HS-27A (cell line): ENCODE data around the gene ITGB2.

Experiments used
- DNase-seq: peaks from one replicate; pipeline ENCODE4 v3.0.0-alpha.2; 2012; ENCODE audit warnings: low read depth, missing footprints

Gene ITGB2

DNA sequence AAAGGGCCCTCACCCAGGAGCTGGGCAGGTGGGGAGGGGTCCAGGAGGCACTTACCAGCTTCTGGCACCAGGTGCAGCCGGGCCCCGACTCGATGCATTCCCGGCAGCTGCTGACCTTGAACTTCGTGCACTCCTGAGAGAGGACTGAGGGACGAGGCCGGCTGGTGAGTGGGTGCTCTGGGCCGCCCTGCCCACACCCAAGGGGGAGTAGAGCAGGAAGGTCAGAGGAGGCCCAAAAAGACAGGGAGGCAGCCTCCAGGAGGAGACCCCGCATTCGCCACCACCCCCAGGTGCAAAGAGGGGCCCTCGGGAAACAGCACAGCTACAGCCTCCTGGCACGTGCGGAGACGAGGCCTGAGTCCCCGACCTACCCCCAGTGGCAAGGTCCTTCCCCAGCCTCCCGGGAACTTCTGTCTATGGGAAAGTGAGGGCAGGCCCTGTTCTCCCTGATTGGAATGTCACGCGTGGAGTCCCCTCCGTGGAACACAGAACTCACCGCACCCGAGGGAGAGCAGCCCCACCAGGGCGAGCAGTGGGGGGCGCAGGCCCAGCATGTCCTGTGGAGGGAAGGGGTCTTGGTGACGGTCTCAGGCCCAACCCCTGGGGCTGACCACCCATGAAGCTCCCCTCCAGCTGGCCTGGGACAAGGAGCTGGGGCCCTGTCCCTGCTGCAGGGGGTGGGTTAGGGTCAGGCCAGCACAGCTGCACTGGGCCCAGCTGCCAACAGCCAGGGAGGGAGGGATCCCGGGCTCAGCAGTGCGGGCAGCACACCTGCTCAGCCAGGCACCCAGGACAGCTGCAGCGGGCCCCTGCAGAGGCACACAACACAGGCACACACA, 10.3 kb downstream of the ITGB2 start:
- DNase-seq: no peak

DNA sequence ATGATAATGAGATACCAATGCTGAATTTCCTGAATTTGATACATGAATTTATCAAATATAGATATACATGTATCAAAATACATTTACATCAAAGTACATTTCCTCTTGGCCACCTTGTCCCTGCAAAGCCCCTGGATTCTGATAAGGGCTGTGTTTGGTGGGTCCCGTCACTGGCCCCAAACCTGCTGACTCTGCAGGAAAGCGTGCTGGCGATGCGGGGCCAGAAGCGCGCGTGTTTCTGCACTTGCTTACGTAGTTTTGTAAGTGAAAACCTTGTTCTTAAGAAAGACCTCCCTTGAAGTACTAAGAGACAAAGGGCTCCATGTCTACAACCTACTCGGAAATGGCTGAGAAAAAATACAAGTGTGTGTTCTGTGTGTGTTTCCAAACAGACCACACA, 11.0 kb downstream of the ITGB2 start:
- no peak for DNase-seq

DNA sequence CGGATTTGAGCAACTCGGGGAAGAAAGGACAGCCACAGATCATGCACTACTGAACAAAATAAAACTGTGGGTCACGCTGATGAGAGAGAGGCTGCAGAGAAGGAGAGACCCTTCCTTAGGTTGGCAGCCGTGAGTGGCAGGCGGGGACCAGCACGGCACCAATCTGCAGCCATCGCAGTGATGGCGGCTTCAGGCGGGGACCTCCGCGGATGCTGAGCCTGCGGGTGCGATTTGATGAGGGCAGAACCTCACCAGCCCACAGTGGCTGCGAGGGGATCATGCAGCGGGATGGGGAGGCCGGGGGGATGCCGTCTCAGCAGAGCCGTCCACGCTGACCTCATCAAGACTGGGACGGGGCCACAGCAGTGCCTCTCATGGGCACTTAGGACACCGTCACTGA, 11.8 kb downstream of the ITGB2 start:
- no peak for DNase-seq

DNA sequence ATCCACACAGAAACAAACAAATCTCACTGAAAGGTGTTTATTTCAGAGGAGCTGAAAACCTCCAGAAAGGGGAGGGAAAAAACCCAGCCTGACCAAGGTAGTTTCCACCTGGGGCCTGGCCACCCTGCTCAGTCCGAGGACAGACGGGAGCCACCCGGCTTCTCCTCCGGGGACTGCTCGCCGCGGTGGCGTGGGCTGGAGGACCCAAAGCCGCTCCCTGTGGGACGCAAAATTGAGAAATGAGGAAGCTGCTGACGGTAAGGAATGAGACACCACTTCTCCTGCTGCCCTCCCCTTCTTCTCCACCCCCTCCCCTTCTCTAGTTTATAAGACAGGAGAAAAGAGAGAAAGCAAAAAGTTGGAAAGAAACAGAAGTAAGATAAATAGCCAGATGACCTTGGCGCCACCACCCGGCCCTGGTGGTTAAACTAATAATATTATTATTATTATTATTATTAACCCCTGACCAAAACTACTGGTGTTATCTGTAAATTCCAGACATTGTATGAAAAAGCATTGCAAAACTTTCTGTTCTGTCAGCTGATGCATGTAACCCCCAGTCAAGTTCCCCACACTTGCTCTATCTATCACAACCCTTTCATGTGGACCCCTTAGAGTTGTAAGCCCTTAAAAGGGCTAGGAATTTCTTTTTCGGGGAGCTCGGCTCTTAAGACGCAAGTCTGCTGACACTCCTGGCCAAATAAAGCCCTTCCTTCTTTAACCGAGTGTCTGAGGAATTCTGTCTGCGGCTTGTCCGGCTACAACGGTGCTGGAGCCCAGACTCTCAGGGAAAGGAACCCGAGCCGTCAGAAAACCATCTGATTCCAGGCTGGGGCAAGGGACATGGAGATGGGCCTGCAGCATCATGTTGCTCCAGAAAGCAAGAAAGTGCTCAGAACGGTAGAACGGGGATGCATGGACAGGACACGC, 12.5 kb downstream of the ITGB2 start:
- no peak for DNase-seq

DNA sequence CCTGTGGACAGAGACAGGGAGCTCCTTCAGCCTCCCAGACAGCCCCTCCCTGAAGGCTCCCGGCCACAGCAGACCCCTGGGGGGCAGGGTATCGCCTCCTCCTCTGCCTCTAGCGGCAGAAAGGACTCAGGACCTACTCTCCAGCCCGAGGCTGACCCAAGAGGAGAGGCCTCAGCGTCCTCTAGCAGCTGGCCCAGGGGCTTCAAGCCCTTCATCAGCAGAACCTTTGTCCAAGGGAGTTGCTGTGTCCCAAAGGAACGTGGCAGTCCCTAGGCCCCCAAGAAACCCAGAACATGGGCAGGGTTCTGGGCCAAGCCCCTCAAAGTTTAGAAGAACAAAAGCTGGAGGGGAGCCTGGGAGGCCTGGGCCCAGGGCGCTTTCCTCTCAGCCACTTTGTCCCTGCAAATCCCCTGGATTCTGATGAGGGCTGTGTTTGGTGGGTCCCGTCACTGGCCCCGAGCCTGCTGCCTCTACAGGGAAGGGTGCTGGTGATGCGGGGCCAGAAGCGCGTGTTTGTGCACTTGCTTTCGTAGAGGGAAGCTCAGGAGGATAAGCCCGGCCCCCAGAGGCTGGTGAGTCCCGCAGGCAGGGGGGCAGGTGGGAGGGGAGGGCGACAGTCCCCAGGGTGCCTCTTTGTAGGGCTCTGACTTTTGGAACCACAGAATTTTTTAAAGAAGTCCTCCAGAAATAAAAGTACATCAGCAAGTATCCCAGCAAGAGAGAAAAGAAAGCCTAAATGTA, 13.3 kb downstream of the ITGB2 start:
- no peak for DNase-seq

DNA sequence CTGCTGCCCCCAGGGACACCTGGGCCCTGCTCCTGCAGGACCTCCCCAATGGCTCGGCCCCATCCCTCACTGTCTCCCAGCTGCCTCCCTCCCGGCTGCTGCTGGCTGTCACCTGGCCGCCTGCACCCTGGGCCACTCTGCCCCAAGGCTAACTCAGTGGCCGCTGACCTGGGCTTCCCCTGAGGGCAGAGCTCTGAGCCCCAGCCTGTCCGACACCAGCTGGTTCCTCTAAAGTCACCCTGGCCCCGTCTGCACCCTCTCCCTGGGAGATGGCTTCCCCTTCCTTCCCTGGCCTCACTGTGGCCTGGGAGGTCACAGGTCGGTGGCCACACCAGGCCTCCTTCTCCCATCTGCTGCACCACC, 15.0 kb downstream of the ITGB2 start:
- DNase-seq: no peak

DNA sequence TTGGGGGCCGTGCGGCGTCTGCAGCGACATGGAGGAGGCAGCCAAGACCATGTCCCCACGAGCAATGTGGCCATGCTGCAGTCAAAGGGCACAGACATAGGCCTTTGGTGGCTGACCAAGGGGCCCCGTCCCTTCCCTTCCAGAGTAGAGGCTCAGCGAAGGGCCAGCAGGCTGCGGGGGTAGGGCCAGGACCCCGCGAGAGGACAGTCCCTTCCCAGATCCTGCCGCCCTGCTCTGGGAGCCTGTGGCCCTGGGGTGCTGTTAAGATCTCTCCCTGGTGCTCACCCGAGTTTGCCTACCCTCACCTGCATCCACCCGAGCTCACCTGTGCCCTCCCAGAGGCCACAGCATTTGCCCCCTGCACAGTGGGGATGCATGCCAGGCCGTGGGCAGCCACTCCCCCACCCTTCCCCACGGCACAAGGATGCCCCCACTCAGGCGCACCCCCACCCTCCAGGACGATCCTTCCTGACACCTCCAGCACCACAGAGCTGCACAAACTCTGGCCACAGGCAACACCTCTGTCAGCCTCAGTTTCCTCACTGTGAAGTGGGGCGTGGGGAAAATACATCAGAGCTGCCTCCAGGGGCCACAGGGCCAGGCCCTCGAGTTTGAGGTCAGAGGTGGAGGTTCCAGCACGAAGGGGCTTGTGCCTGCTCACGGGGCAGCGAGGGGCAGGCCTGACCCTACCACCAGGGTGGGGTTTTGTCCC, 15.5 kb downstream of the ITGB2 start:
- DNase-seq: no peak

DNA sequence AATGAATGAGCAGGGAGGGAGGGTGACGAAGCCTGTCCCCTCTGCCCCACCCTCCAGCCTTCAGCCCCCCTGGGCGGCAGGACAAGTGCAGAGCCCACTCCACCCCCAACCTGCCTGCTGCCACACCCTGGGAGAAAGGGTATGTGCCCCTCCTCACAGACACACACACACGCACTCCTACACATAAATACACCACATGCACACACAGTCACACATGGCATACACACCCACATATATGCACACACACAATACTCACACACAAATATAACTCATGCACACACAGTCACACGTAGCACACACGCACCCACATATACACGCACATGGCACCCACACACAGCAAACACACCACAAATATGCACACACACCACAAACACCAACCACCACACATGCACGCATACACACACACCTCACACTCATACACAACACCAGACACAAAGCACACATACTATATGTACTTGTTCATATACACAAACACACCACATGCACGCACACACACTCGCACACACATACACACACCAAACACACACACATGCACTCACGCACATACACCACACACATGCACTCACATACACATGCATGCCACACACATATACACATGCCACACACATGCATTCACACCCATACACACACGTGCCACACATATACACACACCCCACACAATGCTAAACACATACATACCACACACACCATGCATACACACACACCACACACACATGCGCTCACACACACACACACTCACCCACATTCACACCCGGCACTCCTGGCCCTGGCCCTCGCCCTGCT, 16.4 kb downstream of the ITGB2 start:
- no peak for DNase-seq

DNA sequence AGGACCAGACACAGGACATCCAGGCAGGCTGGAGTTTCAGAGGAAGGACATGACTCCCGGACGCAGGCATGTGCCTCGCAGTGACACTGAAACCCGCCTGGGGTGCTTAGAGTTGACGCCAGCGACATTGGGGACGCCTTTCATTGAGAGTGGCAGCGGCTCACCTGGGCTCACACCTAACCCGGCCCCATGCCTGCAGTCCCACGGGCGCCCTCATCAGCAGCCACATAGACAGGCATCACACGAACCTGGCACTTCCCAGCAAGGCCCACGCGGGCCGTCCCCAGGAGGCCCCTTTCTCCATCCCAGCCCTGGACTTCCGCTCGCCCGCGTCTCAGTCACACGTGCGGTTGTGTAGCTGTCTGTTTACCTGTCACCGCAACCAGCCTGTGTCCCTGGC, 17.0 kb downstream of the ITGB2 start:
- DNase-seq: no peak

DNA sequence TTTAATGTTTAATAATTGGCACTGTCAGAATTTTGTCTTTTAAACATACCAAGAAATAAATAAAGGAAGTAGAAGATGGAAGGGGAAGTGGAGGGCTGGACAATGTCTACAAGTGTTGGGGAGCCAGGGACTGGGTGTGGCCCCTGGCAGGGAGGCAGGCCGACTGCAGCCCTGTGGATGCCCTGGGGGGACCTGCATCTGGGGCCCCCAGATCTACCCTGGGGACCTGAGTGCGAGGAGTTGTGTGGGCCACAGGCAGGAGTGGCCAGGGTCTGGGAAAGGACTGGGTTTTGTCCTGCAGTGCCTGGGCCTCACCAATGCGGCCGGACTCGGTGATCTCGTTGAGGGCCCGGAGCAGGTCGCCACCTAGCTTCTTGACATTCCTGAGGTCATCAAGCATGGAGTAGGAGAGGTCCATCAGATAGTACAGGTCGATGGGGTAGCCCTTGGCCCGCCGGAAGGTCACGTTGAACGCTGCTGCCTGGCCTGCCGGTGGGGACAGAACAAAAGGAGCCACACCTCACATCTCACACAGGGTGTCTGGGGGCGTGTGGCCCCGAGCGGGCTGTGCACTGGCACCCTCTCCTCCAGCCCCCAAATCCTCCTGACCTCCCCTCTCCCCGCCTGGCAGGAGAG, 17.5 kb downstream of the ITGB2 start:
- no peak for DNase-seq

DNA sequence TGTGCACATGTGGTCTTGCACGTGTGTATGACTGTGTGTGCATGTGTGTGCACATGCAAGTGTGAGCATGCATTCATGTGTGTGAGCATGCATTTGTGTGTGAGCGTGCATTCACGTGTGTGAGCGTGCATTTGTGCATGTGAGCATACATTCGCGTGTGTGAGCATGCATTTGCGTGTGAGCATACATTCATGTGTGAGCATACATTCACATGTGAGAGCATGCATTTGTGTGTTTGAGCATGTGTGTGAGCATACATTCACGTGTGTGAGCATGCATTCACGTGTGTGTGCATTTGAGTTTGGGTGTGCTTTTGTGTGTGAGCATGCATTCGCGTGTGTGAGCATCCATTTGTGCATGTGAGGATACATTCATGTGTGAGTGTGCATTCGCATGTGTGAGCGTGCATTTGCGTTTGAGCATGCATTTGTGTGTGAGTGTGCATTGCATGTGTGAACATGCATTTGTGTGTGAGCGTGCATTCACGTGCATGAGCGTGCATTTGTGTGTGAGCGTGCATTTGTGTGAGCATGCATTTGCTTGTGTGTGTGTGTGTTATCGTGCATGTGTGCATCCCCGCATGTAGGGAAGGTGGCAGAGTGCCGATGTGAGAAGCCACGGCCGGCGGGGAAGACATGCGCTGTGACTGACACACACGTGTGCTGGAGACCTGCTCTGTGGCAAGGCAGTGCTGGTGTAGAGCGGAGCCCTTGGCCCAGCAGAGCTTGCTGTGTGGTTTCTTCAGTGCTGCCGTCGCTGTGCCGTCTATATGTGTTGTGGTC, 18.2 kb downstream of the ITGB2 start:
- DNase-seq: no peak

DNA sequence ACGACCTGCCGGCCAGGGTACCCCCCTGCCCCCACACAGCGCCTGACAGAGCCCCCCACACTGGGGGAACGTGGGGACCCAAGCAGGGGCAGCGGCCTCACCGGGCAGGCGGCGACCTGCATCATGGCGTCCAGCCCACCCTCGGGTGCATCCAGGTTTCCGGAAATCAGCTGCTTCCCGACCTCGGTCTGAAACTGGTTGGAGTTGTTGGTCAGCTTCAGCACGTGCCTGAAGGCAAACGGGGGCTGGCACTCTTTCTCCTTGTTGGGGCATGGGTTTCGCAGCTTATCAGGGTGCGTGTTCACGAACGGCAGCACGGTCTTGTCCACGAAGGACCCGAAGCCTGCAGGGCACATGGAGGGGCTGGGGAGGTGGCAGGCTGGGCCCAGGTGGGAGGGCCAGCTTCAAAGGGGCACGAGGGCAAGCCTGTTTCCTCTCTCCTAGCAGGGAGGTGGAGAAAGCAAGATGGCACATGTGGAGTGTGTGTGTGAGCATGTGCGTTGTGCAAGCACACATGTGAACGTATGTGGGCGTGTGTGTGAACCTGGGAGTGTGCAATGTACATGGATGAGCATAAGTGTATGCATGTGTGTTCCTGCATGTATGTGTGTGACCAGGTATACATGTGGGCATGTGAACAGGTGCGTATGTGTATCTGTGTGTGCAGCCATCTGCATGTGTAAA, 19.2 kb downstream of the ITGB2 start:
- DNase-seq: no peak

DNA sequence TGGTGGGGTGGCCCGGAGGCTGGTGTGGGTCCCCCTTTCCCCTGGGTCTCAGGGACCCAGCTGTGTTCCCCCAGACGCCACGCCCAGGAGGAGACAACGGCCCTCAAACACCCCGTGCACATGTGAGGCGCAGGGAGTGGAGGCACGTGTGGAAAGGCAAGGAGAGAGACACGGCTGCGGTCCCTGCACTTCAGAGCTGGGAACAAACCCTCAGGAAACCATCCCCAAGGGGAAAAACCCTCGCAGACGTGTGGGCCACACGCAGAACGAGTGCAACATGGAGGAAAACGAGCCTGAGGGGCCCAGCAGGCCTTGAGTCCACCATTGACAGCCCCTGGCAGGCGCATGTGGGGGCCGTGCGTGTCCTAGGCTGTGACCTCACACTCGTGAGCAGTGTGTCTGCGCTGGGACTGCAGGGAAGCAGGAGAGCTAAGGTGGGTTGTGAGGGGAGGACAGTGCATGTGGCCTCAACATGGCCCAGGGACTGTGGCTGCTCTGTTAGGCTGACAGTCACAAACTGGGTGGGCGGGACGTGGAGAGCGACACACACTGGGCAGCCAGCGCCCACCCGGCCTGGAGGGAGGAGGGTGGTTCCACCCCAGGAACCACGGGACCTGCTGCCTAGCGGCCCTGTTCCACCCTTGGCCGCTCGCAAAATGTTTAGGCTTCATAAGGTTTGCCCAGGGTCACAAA, 20.0 kb downstream of the ITGB2 start:
- DNase-seq: no peak

DNA sequence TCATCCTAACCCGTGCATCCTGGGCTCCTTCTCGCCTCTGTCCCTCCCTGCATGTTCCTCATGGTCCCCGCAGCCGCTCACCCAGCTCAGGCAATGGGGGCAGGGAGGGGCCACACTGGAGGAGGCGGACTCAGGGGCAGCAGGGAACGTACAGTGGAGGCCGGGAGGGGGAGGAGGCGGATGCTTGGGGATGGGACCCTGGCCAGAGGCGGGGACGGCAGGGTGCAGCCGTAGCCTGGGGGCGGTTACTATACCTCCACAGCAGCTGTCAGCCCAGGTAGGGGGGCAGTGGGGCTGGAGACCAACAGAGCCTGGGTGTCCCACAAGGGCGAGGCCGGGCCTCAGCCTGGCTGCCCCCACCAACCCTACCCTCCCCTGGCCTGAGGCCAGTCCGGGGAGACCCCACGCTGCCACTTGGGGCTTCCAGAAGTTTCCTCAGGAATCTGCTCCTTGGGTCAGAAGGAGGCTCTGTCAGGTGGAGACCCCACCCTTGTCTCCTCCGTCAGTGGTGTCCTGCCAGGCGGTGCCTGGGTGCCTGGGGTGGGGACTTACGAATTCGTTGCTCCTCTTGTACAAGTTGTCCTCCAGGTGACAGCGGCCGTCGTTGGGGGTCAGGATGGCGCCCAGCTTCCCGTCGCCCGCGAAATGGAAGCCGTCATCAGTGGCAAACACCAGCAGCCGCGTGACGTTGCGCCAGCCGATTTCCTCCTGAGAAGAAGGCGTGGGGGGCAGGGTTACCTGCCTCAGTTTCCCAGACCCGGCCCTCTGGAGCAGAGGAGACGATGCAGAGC, 20.7 kb downstream of the ITGB2 start:
- no peak for DNase-seq

DNA sequence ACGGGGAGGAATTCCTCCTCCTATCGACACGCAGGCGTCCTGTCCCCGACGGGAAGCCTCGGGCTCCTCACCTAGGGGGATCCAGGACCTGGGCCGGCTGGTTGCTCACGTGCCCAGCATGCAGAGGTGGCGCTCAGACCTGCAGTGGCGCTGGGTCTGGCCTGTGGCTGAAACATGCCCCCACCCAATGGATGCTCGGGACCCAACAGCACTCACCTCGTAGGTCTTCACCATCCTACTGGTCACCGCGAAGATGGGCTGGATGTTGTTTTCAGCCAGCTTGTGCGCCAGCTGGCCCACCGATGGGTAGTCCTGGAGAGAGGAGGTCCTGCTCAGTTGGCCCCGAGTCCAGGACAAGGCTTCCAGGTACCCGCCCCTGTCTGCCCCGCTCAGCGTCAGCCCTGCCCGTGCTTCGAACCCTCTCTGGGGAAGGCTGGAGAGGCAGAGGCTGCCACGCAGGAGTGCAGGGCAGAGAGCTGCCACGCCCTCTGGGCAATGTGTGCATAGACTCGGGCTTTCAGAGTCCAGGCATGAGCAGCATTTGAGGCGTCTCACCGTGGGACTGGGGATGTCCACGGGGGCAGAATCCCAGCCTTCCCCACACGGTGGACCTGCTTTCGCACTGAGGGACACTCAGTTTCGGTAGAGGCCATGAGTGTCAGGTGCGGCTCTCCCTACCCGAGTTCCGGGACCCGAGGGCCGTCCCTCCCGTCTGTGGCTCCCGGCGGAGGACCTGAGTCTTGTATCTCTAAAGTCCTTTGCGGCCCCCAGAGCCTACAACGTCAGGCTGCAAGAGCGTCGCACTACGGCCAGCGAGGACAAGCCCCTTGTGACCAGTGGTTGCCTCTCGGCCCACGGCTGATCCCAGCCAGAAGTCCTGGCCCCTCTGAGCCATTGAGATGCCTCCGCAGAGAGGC, 21.6 kb downstream of the ITGB2 start:
- no peak for DNase-seq

DNA sequence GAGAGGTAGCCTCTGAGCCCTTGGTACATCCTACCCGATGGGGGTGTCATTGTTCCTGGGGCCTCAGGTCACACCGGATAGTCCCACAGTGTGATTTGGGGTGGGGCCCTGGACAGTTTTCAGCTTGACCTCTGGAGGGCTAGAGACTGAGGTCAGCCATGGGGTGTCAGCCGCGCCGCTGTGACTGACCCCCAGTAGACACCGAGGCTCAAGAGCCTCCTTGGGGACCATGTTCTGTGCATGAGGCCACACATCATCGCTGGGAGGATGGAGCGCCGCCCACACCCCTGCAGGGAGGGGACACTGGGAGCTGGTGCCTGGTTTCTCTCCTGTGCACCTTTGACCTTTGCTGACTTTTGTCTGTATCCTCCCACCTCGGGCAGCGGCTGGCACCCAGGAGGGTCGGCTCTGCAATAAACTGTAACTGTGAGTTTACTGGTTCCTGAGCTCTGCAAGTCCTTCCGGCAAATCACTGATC, 22.6 kb downstream of the ITGB2 start:
- DNase-seq: no peak
